NCI-H146 treated with DMSO at 0.1 percent for 48 hours (cell line): ENCODE measurements around the gene KRT39.
"Not testable (repeated sequence)": the region's sequence is repeated elsewhere in the genome, so short reads cannot be mapped to it uniquely, and the experiment has no call there.

Experiments used
- DNase-seq: peaks from one replicate; lab custom pipeline; 2025; ENCODE audit not compliant: unreplicated experiment; lab: John Stamatoyannopoulos, UW

The KRT39 gene

GRCh38 chr17:40944531-40944930 lies 22.2 kb downstream of the KRT39 start:
- no peak for DNase-seq

GRCh38 chr17:40942553-40942952 lies 24.2 kb downstream of the KRT39 start:
- DNase-seq, result no peak

- no peak for DNase-seq
These were observed 26.5 kb downstream of the KRT39 start for GRCh38 chr17:40940266-40940665.

GRCh38 chr17:40938981-40939380 lies 27.8 kb downstream of the KRT39 start:
- no peak for DNase-seq

GRCh38 chr17:40937384-40937819 lies 29.3 kb downstream of the KRT39 start, which contains the start of gene KRT23:
Gene KRT23 (minus strand): TSS chr17:40937646. CDS start chr17:40936603, 1,043 bp downstream.
- DNase-seq, result no peak

- no peak for DNase-seq
These were observed 29.8 kb downstream of the KRT39 start for GRCh38 chr17:40936976-40937375.

GRCh38 chr17:40936437-40936971 lies 30.2 kb downstream of the KRT39 start:
- DNase-seq, result no peak

GRCh38 chr17:40935624-40936023 lies 31.1 kb downstream of the KRT39 start:
- DNase-seq, result no peak

- DNase-seq, result no peak
These were observed 34.1 kb downstream of the KRT39 start for GRCh38 chr17:40932608-40933007.

- DNase-seq, result no peak
These were observed 35.4 kb downstream of the KRT39 start for GRCh38 chr17:40931311-40931710.

- no peak for DNase-seq
These were observed 40.4 kb downstream of the KRT39 start for GRCh38 chr17:40926341-40926740.

GRCh38 chr17:40922239-40922638 lies 44.5 kb downstream of the KRT39 start:
- DNase-seq, result no peak

GRCh38 chr17:40921026-40921425 lies 45.7 kb downstream of the KRT39 start:
- DNase-seq, result no peak

- not testable (repeated sequence) for DNase-seq
These were observed 49.6 kb downstream of the KRT39 start for GRCh38 chr17:40917116-40917515.

- no peak for DNase-seq
These were observed 50.4 kb downstream of the KRT39 start for GRCh38 chr17:40916366-40916765.

GRCh38 chr17:40915721-40916256 lies 51.0 kb downstream of the KRT39 start:
- DNase-seq, result no peak

GRCh38 chr17:40915199-40915661 lies 51.5 kb downstream of the KRT39 start:
- no peak for DNase-seq

- no peak for DNase-seq
These were observed 52.5 kb downstream of the KRT39 start for GRCh38 chr17:40914075-40914855.

GRCh38 chr17:40912486-40913210 lies 54.1 kb downstream of the KRT39 start:
- DNase-seq, result no peak

GRCh38 chr17:40910441-40910841 lies 56.3 kb downstream of the KRT39 start:
- no peak for DNase-seq

GRCh38 chr17:40909755-40910154 lies 57.0 kb downstream of the KRT39 start:
- peak; percentile 20 for DNase-seq

- DNase-seq, result peak; percentile 74
These were observed 57.4 kb downstream of the KRT39 start for GRCh38 chr17:40909351-40909750.
